Purkinje cell (primary cell): ENCODE results near the gene ANKRD50. TPM values are rescaled to one million over a fixed set of nuclear protein-coding genes. Genes with fewer than 3 reads are reported as not detected.

Experiments
- polyA plus RNA-seq: library from polyadenylated mRNA; unstranded; fragments of >200 nt; fragmentation: Nextera tagmentation; gene quantifications from 2 replicates; pipeline ENCODE4 v1.2.1, GENCODE V29; 2014

The ANKRD50 gene, protein sequence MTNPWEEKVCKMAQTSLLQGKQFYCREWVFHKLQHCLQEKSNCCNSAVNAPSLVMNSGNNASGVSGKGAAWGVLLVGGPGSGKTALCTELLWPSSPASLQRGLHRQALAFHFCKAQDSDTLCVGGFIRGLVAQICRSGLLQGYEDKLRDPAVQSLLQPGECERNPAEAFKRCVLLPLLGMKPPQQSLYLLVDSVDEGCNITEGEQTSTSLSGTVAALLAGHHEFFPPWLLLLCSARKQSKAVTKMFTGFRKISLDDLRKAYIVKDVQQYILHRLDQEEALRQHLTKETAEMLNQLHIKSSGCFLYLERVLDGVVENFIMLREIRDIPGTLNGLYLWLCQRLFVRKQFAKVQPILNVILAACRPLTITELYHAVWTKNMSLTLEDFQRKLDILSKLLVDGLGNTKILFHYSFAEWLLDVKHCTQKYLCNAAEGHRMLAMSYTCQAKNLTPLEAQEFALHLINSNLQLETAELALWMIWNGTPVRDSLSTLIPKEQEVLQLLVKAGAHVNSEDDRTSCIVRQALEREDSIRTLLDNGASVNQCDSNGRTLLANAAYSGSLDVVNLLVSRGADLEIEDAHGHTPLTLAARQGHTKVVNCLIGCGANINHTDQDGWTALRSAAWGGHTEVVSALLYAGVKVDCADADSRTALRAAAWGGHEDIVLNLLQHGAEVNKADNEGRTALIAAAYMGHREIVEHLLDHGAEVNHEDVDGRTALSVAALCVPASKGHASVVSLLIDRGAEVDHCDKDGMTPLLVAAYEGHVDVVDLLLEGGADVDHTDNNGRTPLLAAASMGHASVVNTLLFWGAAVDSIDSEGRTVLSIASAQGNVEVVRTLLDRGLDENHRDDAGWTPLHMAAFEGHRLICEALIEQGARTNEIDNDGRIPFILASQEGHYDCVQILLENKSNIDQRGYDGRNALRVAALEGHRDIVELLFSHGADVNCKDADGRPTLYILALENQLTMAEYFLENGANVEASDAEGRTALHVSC (N-terminal part only)
- 0.80 and 2.1 TPM in 2 replicates for polyA plus RNA-seq

GRCh38 chr4:124712372-124713184, at the start of gene ANKRD50:
TSS of gene ANKRD50 (minus strand) at chr4:124712732. CDS start at chr4:124710511, 2,221 bp downstream.

